Tibial nerve (tissue), 4 donors: ENCODE results near the gene MYNN. TPM values are rescaled to one million over a fixed set of nuclear protein-coding genes. Genes with fewer than 3 reads are reported as not detected.

Experiments used
- DNase-seq, 2 donors: peaks; one replicate each; pipeline ENCODE4 v3.0.0-alpha.2; 2019; ENCODE audit warnings: low spot score in 2 of 2
- H3K27ac ChIP-seq, 4 donors: fragments of 200-600 bp; sonication (generic) in 3 of 4; one replicate each; pipeline ENCODE4 v1.5.1; 2017 to 2019; ENCODE audit warnings: mild to moderate bottlenecking in 1 of 4
- H3K27me3 ChIP-seq, 2 donors: fragments of 200-600 bp; sonication (generic) in 1 of 2; one replicate each; pipeline versions ENCODE4 v1.5.1 to v1.6.0; 2017 to 2019
- H3K36me3 ChIP-seq, 3 donors: fragments of 200-600 bp; sonication (generic); one replicate each; pipeline ENCODE4 v1.5.1; 2018 to 2019
- H3K4me1 ChIP-seq, 4 donors: fragments of 200-600 bp; sonication (generic) in 3 of 4; one replicate each; pipeline ENCODE4 v1.5.1; 2017 to 2019
- H3K4me3 ChIP-seq, 4 donors: fragments of 200-600 bp; sonication (generic) in 3 of 4; one replicate each; pipeline ENCODE4 v1.5.1; 2017 to 2019; ENCODE audit warnings: mild to moderate bottlenecking in 1 of 4, moderate library complexity in 1 of 4
- H3K9me3 ChIP-seq, 4 donors: fragments of 200-600 bp; sonication (generic) in 3 of 4; one replicate each; pipeline ENCODE4 v1.5.1; 2017 to 2019
- CTCF ChIP-seq, 5 experiments: fragments of 200-600 bp in 3 of 5; fragments of 450-650 bp in 2 of 5; sonication (generic) in 3 of 5; IDR thresholded peaks; one replicate each; pipeline ENCODE4 v1.5.1; 2016 to 2019; ENCODE audit warnings: antibody characterized with exemption in 5 of 5, mild to moderate bottlenecking in 3 of 5, moderate library complexity in 2 of 5
- EP300 ChIP-seq, 2 donors: sonication (generic); formaldehyde crosslinking; IDR thresholded peaks; one replicate each; pipeline ENCODE4 v1.6.1; 2017; ENCODE audit warnings: antibody characterized with exemption in 2 of 2, mild to moderate bottlenecking in 1 of 2
- POLR2A ChIP-seq, 2 donors: fragments of 450-650 bp; IDR thresholded peaks; one replicate each; pipeline ENCODE4 v1.6.1; 2017; ENCODE audit warnings: antibody characterized with exemption in 2 of 2, mild to moderate bottlenecking in 2 of 2, moderate library complexity in 2 of 2
- WGBS, 2 donors: methylation state at CpG; one replicate each; pipeline ENCODE4 v1.1.5; 2018; 5-methylcytosine and 5-hydroxymethylcytosine counted together
- total RNA-seq, 4 donors: library from RNA; depleted of rRNA; stranded (reverse); fragments of >200 nt; gene quantifications; one replicate each; pipeline ENCODE4 v1.1.0, GENCODE V29; 2016

MYNN gene
- total RNA-seq, 4 donors from 2014 or later = 10.8 to 24.3 (median 16.8) TPM

- WGBS, 2 donors = 82 to 83% methylated on average over 4 of the region's 4 CpGs
- Histone ChIP-seq H3K36me3 (peaks cover 0 to 80% (median 9%) of the 10 kb centered on the region in 3 donors), H3K27ac (no peak overlapping the region), H3K4me1 (peaks cover 3 to 40% (median 20%) of the 10 kb centered on the region in 4 donors), H3K9me3 (no peaks in the 10 kb centered on the region), H3K27me3 (no peaks in the 10 kb centered on the region), H3K4me3 (no peak overlapping the region)
- no peak for TF ChIP-seq CTCF (IDR thresholded peaks at IDR 0.05)
- TF ChIP-seq EP300 (IDR thresholded peaks at IDR 0.05) = no peak
- TF ChIP-seq POLR2A (IDR thresholded peaks at IDR 0.05) = no peak
- no peak for DNase-seq
These were observed 4.6 kb downstream of the MYNN start for GRCh38 chr3:169777822-169778221.

- DNase-seq = no peak
- Histone ChIP-seq H3K27ac (no peak overlapping the region), H3K4me1 (peaks cover 0 to 18% (median 3%) of the 10 kb centered on the region in 4 donors), H3K36me3 (peaks cover 0 to 94% (median 13%) of the 10 kb centered on the region in 3 donors), H3K27me3 (no peaks in the 10 kb centered on the region), H3K4me3 (no peak overlapping the region), H3K9me3 (no peaks in the 10 kb centered on the region)
- TF ChIP-seq EP300 (IDR thresholded peaks at IDR 0.05) (no peak), POLR2A (IDR thresholded peaks at IDR 0.05) (no peak), CTCF (IDR thresholded peaks at IDR 0.05) (no peak)
- WGBS, 2 donors = 52 to 62% methylated on average over 2 of the region's 2 CpGs
These were observed 7.5 kb downstream of the MYNN start for GRCh38 chr3:169780742-169781141.

GRCh38 chr3:169781209-169781855, 8.1 kb downstream of the MYNN start:
- Histone ChIP-seq H3K9me3 (no peaks in the 10 kb centered on the region), H3K36me3 (peaks cover 0 to 95% (median 13%) of the 10 kb centered on the region in 3 donors), H3K27ac (no peak overlapping the region), H3K4me1 (peaks cover 0 to 12% (median 0%) of the 10 kb centered on the region in 4 donors), H3K4me3 (no peak overlapping the region), H3K27me3 (no peaks in the 10 kb centered on the region)
- DNase-seq = no peak
- WGBS, 2 donors = 84 to 90% methylated on average over 4 of the region's 4 CpGs
- TF ChIP-seq POLR2A (IDR thresholded peaks at IDR 0.05) (no peak), EP300 (IDR thresholded peaks at IDR 0.05) (no peak), CTCF (IDR thresholded peaks at IDR 0.05) (no peak)

GRCh38 chr3:169787120-169787519, 13.9 kb downstream of the MYNN start:
- Histone ChIP-seq H3K27me3 (no peaks in the 10 kb centered on the region), H3K36me3 (peaks cover 0 to 94% (median 8%) of the 10 kb centered on the region in 3 donors), H3K27ac (no peak overlapping the region), H3K9me3 (no peaks in the 10 kb centered on the region), H3K4me1 (no peaks in the 10 kb centered on the region), H3K4me3 (no peak overlapping the region)
- DNase-seq = no peak
- 96 to 99% methylated on average over 4 of the region's 4 CpGs for WGBS, 2 donors
- no peak for TF ChIP-seq POLR2A (IDR thresholded peaks at IDR 0.05)
- no peak for TF ChIP-seq CTCF (IDR thresholded peaks at IDR 0.05)
- no peak for TF ChIP-seq EP300 (IDR thresholded peaks at IDR 0.05)

GRCh38 chr3:169787791-169788190, 14.6 kb downstream of the MYNN start:
- TF ChIP-seq POLR2A (IDR thresholded peaks at IDR 0.05) (no peak), CTCF (IDR thresholded peaks at IDR 0.05) (no peak), EP300 (IDR thresholded peaks at IDR 0.05) (no peak)
- Histone ChIP-seq H3K27ac (no peak overlapping the region), H3K27me3 (no peaks in the 10 kb centered on the region), H3K4me1 (no peaks in the 10 kb centered on the region), H3K4me3 (no peak overlapping the region), H3K36me3 (peaks cover 0 to 94% (median 8%) of the 10 kb centered on the region in 3 donors), H3K9me3 (no peaks in the 10 kb centered on the region)
- DNase-seq = no peak
- 73 to 89% methylated on average over 1 of the region's 1 CpG for WGBS, 2 donors
